PC-3 (cell line): ENCODE measurements around the gene EXO1. TPM values are rescaled to one million over a fixed set of nuclear protein-coding genes. Genes with fewer than 3 reads are reported as not detected.

Experiments used
- ATAC-seq: fragments of 200-7000 bp; cut with Tn5 transposase; 2 replicates; pipeline ENCODE4 v1.9.1; 2020; ENCODE audit warnings: mild to moderate bottlenecking, moderate library complexity
- BruUV-seq: library from RNA; stranded (reverse); fragments of 400-500 nt; replicated peaks from 2 replicates; lab custom pipeline; 2021; lab: Mats Ljungman, UMichigan
- CTCF ChIA-PET: fragments of 300-600 bp; sonication (Branson Sonifier 250); formaldehyde crosslinking; loops from one replicate; lab custom pipeline; 2022; ENCODE audit warnings: antibody characterized with exemption; lab: Charles Lee
- POLR2A ChIA-PET: fragments of 300-600 bp; sonication (Branson Sonifier 250); formaldehyde crosslinking; loops from one replicate; lab custom pipeline; 2022; ENCODE audit warnings: antibody characterized with exemption; ENCODE audit not compliant: unreplicated experiment; lab: Charles Lee
- DNase-seq: peaks from one replicate; pipeline ENCODE4 v3.0.0-alpha.2; 2015
- H2AFZ ChIP-seq: fragments of 300-600 bp; sonication (generic); 2 replicates; pipeline ENCODE4 v1.6.0; 2016; ENCODE audit warnings: antibody characterized with exemption, low read length
- H3F3A ChIP-seq: fragments of 300-600 bp; sonication (generic); one replicate; pipeline ENCODE4 v1.6.0; 2017; ENCODE audit warnings: antibody characterized with exemption, low read length, control low read depth, mild to moderate bottlenecking; ENCODE audit not compliant: unreplicated experiment
- H3K27ac ChIP-seq: fragments of 300-600 bp; sonication (generic); 2 replicates; pipeline ENCODE4 v1.5.1; 2016; ENCODE audit warnings: mild to moderate bottlenecking, low read length
- H3K27me3 ChIP-seq: fragments of 300-600 bp; sonication (generic); 2 replicates; pipeline ENCODE4 v1.6.1; 2016; ENCODE audit warnings: low read length, mixed read lengths
- H3K36me3 ChIP-seq: fragments of 300-600 bp; sonication (generic); 2 replicates; pipeline ENCODE4 v1.6.1; 2016; ENCODE audit warnings: low read depth, mixed run types, low read length, mixed read lengths
- H3K4me1 ChIP-seq: fragments of 300-600 bp; sonication (generic); 2 replicates; pipeline ENCODE4 v1.5.1; 2016; ENCODE audit warnings: low read length; ENCODE audit not compliant: insufficient read depth
- H3K4me2 ChIP-seq: fragments of 300-600 bp; sonication (generic); 2 replicates; pipeline ENCODE4 v1.6.0; 2016; ENCODE audit warnings: low read length
- H3K4me3 ChIP-seq: fragments of 300-600 bp; sonication (generic); 2 replicates; pipeline ENCODE4 v1.5.1; 2016; ENCODE audit warnings: mild to moderate bottlenecking, low read length, mixed read lengths
- H3K79me2 ChIP-seq: fragments of 300-600 bp; sonication (generic); 2 replicates; pipeline ENCODE4 v1.6.1; 2017; ENCODE audit warnings: low read length, mixed read lengths
- H3K9ac ChIP-seq: fragments of 300-600 bp; sonication (generic); 2 replicates; pipeline ENCODE4 v1.6.0; 2016; ENCODE audit warnings: mild to moderate bottlenecking, low read length
- H3K9me2 ChIP-seq: fragments of 300-600 bp; sonication (generic); replicated peaks from 2 replicates; pipeline ENCODE4 v1.6.1; 2016; ENCODE audit warnings: mixed run types, low read length, mixed read lengths
- H3K9me3 ChIP-seq: fragments of 300-600 bp; sonication (generic); 2 replicates; pipeline ENCODE4 v1.6.1; 2016; ENCODE audit warnings: low read length, mixed read lengths
- H4K20me1 ChIP-seq: fragments of 300-600 bp; sonication (generic); 2 replicates; pipeline ENCODE4 v1.6.1; 2016; ENCODE audit warnings: low read length, mixed read lengths
- EZH2 ChIP-seq: fragments of 300-600 bp; sonication (generic); IDR thresholded peaks from one replicate; pipeline ENCODE4 v1.6.1; 2017; ENCODE audit warnings: antibody characterized with exemption, mild to moderate bottlenecking, low read length; ENCODE audit not compliant: unreplicated experiment
- EZH2phosphoT487 ChIP-seq: fragments of 300-600 bp; sonication (generic); IDR thresholded peaks from 2 replicates; pipeline ENCODE4 v1.6.1; 2018; ENCODE audit warnings: mild to moderate bottlenecking, antibody characterized with exemption, low read length, borderline replicate concordance
- intact Hi-C: fragments of 100-400 bp; cut with micrococcal nuclease; formaldehyde crosslinking; loops from 2 replicates; pipeline ENCODE4 v1.9.0; 2023
- total RNA-seq: library from RNA; depleted of rRNA; stranded (reverse); fragments of >200 nt; gene quantifications from 2 replicates; pipeline ENCODE4 v1.2.3, GENCODE V29; 2014
- TF ChIP-seq, protein P1 (sequence below): fragments of 300-600 bp; sonication (generic); conservative IDR thresholded peaks from 2 replicates; pipeline ENCODE4 v1.5.1; 2017; ENCODE audit warnings: antibody characterized with exemption, low read depth, mild to moderate bottlenecking, low read length

EXO1 gene
- total RNA-seq, 1 experiment from 2014 or later, result 41.3 TPM

DNA sequence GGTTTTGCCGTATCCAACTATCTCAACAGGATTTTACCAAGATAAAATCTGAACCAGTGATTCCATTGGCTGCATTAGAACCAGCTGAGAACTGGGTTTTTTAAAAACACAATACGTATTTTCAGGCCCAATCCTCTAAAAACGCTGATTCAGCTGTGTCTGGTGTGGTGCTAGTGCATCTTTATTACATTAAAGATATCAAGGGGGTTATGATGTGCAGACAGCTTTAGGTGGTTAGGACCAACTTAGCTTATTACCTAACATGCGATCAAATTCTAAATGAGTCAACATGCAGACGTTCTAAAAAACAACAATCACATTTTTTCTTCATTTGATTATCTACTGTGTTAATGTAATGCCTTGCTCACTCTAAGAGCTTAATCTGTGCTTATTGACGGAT lies 32.0 kb upstream of the EXO1 start:
- H3K9me3 ChIP-seq, result no peaks in the 10 kb centered on the region
- H3F3A ChIP-seq, result no peaks in the 10 kb centered on the region
- ATAC-seq (no peak), DNase-seq (no peak)
- no peaks in the 10 kb centered on the region for H3K79me2 ChIP-seq
- no peak overlapping the region for H3K27ac ChIP-seq
- H3K9me2 ChIP-seq, result no peaks in the 10 kb centered on the region
- peaks cover 23% of the 10 kb centered on the region for H3K4me1 ChIP-seq
- no peak overlapping the region for H3K9ac ChIP-seq
- intact Hi-C loops, result loop anchor here (5.0 kb wide), 1 partner anchor 54 kb away; no protein-coding TSS in a partner anchor
- ChIA-PET POLR2A (no interaction called here), CTCF (no interaction called here)
- TF ChIP-seq, protein P1, sequence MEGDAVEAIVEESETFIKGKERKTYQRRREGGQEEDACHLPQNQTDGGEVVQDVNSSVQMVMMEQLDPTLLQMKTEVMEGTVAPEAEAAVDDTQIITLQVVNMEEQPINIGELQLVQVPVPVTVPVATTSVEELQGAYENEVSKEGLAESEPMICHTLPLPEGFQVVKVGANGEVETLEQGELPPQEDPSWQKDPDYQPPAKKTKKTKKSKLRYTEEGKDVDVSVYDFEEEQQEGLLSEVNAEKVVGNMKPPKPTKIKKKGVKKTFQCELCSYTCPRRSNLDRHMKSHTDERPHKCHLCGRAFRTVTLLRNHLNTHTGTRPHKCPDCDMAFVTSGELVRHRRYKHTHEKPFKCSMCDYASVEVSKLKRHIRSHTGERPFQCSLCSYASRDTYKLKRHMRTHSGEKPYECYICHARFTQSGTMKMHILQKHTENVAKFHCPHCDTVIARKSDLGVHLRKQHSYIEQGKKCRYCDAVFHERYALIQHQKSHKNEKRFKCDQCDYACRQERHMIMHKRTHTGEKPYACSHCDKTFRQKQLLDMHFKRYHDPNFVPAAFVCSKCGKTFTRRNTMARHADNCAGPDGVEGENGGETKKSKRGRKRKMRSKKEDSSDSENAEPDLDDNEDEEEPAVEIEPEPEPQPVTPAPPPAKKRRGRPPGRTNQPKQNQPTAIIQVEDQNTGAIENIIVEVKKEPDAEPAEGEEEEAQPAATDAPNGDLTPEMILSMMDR, result no peak
- TF ChIP-seq EZH2phosphoT487 (no peak), EZH2 (no peak)
- no TSS peak for BruUV-seq
- no peaks in the 10 kb centered on the region for H3K27me3 ChIP-seq
- no peaks in the 10 kb centered on the region for H3K36me3 ChIP-seq
- H4K20me1 ChIP-seq, result no peaks in the 10 kb centered on the region
- H2AFZ ChIP-seq, result no peak overlapping the region
- no peak overlapping the region for H3K4me2 ChIP-seq
- H3K4me3 ChIP-seq, result no peak overlapping the region

DNA sequence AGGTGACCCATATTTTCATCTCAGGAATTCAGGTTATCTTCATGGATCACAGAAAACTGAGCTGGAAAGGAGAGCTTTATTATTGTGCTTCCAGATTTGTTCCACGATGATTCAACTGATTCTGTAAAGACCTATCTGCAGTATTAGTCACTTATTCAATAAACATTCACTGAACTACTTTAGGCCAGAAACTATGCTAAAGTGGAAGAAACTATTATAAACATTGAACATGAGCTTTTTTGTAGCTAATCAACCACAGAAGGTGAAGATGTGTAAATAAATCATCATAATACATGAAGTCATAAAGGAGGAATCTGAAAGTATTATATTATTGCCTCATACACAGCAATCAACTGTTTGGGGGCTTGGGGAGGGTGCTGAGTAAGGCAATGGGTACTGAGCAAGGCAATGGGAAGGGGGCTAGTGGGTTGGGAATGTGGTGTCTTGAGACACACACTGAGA lies 30.6 kb upstream of the EXO1 start:
- TF ChIP-seq, protein P1, result no peak
- TF ChIP-seq EZH2phosphoT487 (no peak), EZH2 (no peak)
- Histone ChIP-seq H3K4me3 (no peak overlapping the region), H3K27ac (peak overlapping the region; percentile 57), H3K4me1 (peaks cover 34% of the 10 kb centered on the region), H3K9me2 (no peaks in the 10 kb centered on the region), H3K9ac (no peak overlapping the region), H3K4me2 (peak overlapping the region; percentile 36), H4K20me1 (no peaks in the 10 kb centered on the region), H3K36me3 (no peaks in the 10 kb centered on the region), H3K79me2 (no peaks in the 10 kb centered on the region), H3K27me3 (no peaks in the 10 kb centered on the region), H3F3A (no peaks in the 10 kb centered on the region), H2AFZ (no peak overlapping the region), H3K9me3 (no peaks in the 10 kb centered on the region)
- ATAC-seq, result peak; percentile 93
- DNase-seq, result peak; percentile 91
- BruUV-seq, result no TSS peak
- ChIA-PET CTCF (interaction anchor here (0.6 to 1.2 kb wide), 3 partner anchors 27 to 206 kb away, joined by 5 to 12 read pairs (median 9); partner anchors contain the start of genes CHML and OPN3), POLR2A (interaction anchor here (0.6 kb wide), 4 partner anchors 9 to 172 kb away, joined by 3 to 4 read pairs (median 3); no protein-coding TSS in a partner anchor)
- intact Hi-C loops, result loop anchor here (1.0 to 5.0 kb wide), 2 partner anchors 55 to 68 kb away; no protein-coding TSS in a partner anchor
